ENCODE measurements around the gene NT5DC3. TPM values are rescaled to one million over a fixed set of nuclear protein-coding genes. Genes with fewer than 3 reads are reported as not detected.

Gene NT5DC3
- 0.89 TPM for total RNA-seq (2013)
- polyA plus RNA-seq = 1 to 10 TPM in 1 of 3 donors, under 1 TPM in 2; 0.27 to 4.8 (median 0.93) TPM
- 2.5 and 3.2 TPM in 2 replicates for polyA minus RNA-seq
- 1.8 to 7.0 (median 4.8) reads per million in 11 experiments for total RNA-seq

DNA sequence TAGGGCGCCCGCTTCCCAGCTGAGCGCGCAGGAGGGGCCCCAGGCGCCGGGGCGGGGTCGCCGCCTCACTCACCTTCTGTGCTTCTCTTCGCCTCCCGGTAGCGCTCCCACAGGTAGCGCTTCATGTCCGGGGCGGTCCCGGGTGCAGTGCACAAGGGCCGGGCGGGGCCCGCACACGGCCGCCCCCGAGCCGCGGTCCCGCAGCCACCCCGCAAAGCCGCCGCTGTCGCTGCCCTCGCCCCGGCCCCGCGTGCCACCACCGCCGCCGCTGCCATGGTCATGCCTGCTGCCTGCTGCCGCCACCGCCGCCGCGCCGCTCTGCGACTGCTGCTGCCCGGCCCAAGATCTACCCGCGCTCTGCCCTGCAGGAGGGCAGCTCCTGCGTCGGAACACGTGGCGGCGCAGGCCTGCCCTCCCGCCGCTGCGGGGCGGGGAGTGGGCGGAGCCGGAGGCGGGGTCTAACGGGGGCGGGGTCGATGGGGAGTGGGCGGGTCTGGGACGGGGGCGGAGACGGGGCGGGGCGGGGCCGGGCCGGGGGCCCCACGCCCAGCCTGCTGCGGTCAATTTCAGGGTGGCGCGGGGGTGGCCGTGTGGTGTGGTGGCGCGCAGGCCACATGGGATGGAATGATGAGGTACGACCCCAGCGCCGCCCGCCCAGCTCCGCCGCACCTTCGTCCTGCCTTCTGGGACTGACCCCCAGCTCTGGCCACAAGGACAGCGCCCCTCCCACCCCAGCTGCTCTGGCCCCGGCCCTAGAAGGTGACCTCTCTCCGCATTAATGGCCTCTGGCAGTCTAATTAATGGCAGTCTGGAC lies at the start of gene NT5DC3:
Gene NT5DC3 (minus strand): TSS at position 359 of the 814 bp plus-strand sequence. CDS start 78 bp downstream, at position 281.
- H3K27ac Mint-ChIP-seq = peak within 1 kb of the TSS in 6 of 7 donors; percentile 41 to 83 (median 72)
- H3K4me2 ChIP-seq (replicated peaks; ENCODE audit: extremely low read depth, low read length, poor library complexity, severe bottlenecking) = peak within 1 kb of the TSS; percentile 93
- H3K4me3 Mint-ChIP-seq = peak within 1 kb of the TSS; percentile 92 to 93
- peak within 1 kb of the TSS; percentile 57 for H3K9ac ChIP-seq (ENCODE audit: insufficient read depth, low read length, poor library complexity, severe bottlenecking)
- TF ChIP-seq, protein P1, sequence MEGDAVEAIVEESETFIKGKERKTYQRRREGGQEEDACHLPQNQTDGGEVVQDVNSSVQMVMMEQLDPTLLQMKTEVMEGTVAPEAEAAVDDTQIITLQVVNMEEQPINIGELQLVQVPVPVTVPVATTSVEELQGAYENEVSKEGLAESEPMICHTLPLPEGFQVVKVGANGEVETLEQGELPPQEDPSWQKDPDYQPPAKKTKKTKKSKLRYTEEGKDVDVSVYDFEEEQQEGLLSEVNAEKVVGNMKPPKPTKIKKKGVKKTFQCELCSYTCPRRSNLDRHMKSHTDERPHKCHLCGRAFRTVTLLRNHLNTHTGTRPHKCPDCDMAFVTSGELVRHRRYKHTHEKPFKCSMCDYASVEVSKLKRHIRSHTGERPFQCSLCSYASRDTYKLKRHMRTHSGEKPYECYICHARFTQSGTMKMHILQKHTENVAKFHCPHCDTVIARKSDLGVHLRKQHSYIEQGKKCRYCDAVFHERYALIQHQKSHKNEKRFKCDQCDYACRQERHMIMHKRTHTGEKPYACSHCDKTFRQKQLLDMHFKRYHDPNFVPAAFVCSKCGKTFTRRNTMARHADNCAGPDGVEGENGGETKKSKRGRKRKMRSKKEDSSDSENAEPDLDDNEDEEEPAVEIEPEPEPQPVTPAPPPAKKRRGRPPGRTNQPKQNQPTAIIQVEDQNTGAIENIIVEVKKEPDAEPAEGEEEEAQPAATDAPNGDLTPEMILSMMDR (IDR thresholded peaks at IDR 0.05) = no peak
- H3K4me3 ChIP-seq (replicated peaks in 1 of 3; ENCODE audit: low read depth in 2 of 3, low read length in 3 of 3) = peak within 1 kb of the TSS; percentile 58 to 90 (median 87)
- H3K9me3 ChIP-seq (replicated peaks in 1 of 2; ENCODE audit: control insufficient read depth in 1 of 2, insufficient read depth in 1 of 2, low read length in 2 of 2) = no peaks in the 10 kb centered on the region
- peaks cover 0 to 6% of the 10 kb centered on the region in 2 donors for H3K36me3 Mint-ChIP-seq
- peaks cover 28% of the 10 kb centered on the region for H3K4me1 Mint-ChIP-seq
- H3K27ac ChIP-seq (ENCODE audit: low read depth in 1 of 2, low read length in 2 of 2) = peak within 1 kb of the TSS in 1 of 2 donors; percentile 41
- peaks cover 22 to 31% of the 10 kb centered on the region in 2 donors for H3K4me1 ChIP-seq (ENCODE audit: control insufficient read depth in 1 of 2, insufficient read depth in 2 of 2, low read length in 2 of 2)
- intact Hi-C loops (cut with micrococcal nuclease) = loop anchor here in 1 of 2 donors (2.0 to 5.0 kb wide), 2 partner anchors 39 to 88 kb away; no protein-coding TSS in a partner anchor
- H3K27me3 Mint-ChIP-seq (ENCODE audit: low read depth in 3 of 3) = peaks cover 2 to 7% (median 5%) of the 10 kb centered on the region in 3 donors
- peak within 1 kb of the TSS; percentile 91 for H2AFZ ChIP-seq (ENCODE audit: insufficient read depth, low read depth, low read length, poor library complexity, severe bottlenecking)
- H3K36me3 ChIP-seq (replicated peaks in 1 of 2; ENCODE audit: control insufficient read depth in 1 of 2, insufficient read depth in 2 of 2, low read length in 2 of 2) = no peaks in the 10 kb centered on the region
- peaks cover 0 to 6% (median 0%) of the 10 kb centered on the region in 7 donors for H3K9me3 Mint-ChIP-seq
- peaks cover 6% of the 10 kb centered on the region for H4K20me1 ChIP-seq (ENCODE audit: insufficient read depth, low read length)
- under 1% methylated on average over 63 of the region's 86 CpGs for WGBS (ENCODE audit: insufficient coverage)
- H3K79me2 ChIP-seq (ENCODE audit: insufficient read depth, low read length) = peaks cover 41% of the 10 kb centered on the region
- DNase-seq = peak; percentile 78 to 83 (median 79)
- H3K27me3 ChIP-seq (ENCODE audit: control insufficient read depth in 2 of 2, insufficient read depth in 2 of 2, low read length in 2 of 2) = no peaks in the 10 kb centered on the region

DNA sequence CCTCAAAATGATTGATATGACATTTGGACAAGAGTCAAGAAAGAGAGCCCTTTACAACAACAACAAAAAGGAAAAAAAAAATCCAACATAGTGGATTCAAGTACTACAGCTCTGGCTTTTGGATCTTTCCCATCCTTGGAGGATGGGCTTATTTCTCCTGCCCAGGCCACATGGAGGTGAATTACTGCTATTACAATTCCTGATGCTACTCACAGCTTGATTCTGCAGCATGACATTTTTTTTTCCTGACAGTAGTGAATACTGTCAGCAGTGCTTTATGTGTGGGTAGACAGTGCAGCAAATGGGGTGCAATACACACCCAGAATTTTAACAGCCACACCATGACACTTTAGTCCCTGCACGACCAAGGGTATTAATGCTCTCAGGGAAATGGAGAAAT lies 46.7 kb upstream of the NT5DC3 start:
- DNase-seq = no peak
- peaks cover 3% of the 10 kb centered on the region for H3K4me1 Mint-ChIP-seq
- H3K79me2 ChIP-seq (ENCODE audit: insufficient read depth, low read length) = no peaks in the 10 kb centered on the region
- no peak overlapping the region for H3K4me3 ChIP-seq (replicated peaks in 1 of 3; ENCODE audit: low read depth in 2 of 3, low read length in 3 of 3)
- intact Hi-C loops (cut with micrococcal nuclease) = loop anchor here in 1 of 2 donors (10.0 kb wide), 1 partner anchor 217 kb away; no protein-coding TSS in a partner anchor
- H3K27me3 Mint-ChIP-seq (ENCODE audit: low read depth in 3 of 3) = peaks cover 0 to 2% (median 0%) of the 10 kb centered on the region in 3 donors
- no peaks in the 10 kb centered on the region for H3K4me1 ChIP-seq (ENCODE audit: control insufficient read depth in 1 of 2, insufficient read depth in 2 of 2, low read length in 2 of 2)
- no peak overlapping the region for H2AFZ ChIP-seq (ENCODE audit: insufficient read depth, low read depth, low read length, poor library complexity, severe bottlenecking)
- no peaks in the 10 kb centered on the region for H3K36me3 ChIP-seq (replicated peaks in 1 of 2; ENCODE audit: control insufficient read depth in 1 of 2, insufficient read depth in 2 of 2, low read length in 2 of 2)
- no peaks in the 10 kb centered on the region for H3K9me3 ChIP-seq (replicated peaks in 1 of 2; ENCODE audit: control insufficient read depth in 1 of 2, insufficient read depth in 1 of 2, low read length in 2 of 2)
- H3K9me3 Mint-ChIP-seq = no peaks in the 10 kb centered on the region
- H4K20me1 ChIP-seq (ENCODE audit: insufficient read depth, low read length) = no peaks in the 10 kb centered on the region
- no peaks in the 10 kb centered on the region for H3K36me3 Mint-ChIP-seq
- no peak overlapping the region for H3K27ac Mint-ChIP-seq
- no peak overlapping the region for H3K4me2 ChIP-seq (replicated peaks; ENCODE audit: extremely low read depth, low read length, poor library complexity, severe bottlenecking)
- H3K9ac ChIP-seq (ENCODE audit: insufficient read depth, low read length, poor library complexity, severe bottlenecking) = no peak overlapping the region
- TF ChIP-seq, protein P1 (IDR thresholded peaks at IDR 0.05) = no peak
- H3K27me3 ChIP-seq (ENCODE audit: control insufficient read depth in 2 of 2, insufficient read depth in 2 of 2, low read length in 2 of 2) = no peaks in the 10 kb centered on the region
- H3K27ac ChIP-seq (ENCODE audit: low read depth in 1 of 2, low read length in 2 of 2) = no peak overlapping the region
- H3K4me3 Mint-ChIP-seq = no peak overlapping the region
- no CpG with 5 or more reads among the region's 1 CpG for WGBS (ENCODE audit: insufficient coverage)
